SKM-1 (cell line): ENCODE measurements around the gene HDAC4.

ENCODE experiments used
- DNase-seq: peaks from one replicate; lab custom pipeline; 2025; ENCODE audit not compliant: unreplicated experiment; lab: John Stamatoyannopoulos, UW

The HDAC4 gene

DNA sequence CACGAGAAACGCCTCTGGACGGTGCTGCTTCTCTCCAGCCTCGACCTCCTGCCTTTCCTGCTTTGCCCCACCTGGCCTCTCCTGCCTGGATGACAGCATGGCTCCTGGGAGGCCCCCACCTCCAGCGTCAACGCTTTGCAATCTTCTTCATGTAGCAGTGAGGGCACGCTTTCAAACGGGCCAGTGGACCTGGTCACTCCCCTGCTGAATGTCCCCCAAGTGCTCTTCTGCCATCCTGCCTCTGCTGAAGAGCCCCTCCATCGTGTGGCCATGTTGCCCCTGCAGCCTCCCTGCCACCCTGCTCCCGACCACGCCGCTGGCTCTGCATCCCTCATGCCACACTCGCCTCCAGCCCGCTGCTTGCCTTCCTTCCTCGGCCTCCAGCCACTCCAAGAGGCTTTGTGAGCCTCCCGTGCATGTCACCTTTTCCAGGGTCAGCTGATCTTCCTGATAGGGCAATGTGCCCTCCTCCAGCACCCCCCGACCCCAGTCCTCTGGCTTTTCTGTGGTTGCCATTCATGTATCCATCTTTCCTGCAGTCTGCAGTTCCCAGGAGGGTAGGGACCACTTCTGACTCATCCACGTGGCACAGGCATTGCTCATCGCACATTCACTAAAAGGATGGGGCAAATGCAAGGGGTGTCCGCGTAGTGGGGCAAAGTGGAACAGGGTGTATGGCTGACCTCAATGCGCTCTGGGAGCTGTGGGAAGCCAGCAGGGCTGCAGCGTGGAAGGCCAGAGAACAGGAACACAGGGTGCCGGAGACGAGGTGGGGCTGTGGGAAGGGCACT lies 284.2 kb downstream of the HDAC4 start:
- DNase-seq = no peak

DNA sequence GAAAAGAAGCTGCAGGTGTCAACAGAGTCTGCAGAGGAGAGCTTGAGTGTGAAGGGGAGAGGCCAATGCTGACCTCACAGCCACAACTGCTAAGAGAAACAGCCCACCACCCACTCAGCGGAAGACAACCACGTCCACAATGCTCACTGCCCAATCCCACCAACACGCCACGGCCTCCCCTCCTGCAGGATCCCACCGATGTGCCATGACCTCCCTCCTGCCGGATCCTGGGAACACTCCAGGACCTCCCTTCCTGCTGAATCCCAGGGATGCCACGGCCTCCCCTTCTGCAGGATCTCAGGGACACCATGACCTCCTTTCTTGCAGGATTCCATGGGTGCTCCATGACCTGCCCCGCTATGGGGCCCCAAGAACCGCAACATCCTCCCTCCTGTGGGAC lies 285.2 kb downstream of the HDAC4 start:
- DNase-seq = no peak

- no peak for DNase-seq
These were observed 286.1 kb downstream of the HDAC4 start for GRCh38 chr2:239114616-239115265.

DNA sequence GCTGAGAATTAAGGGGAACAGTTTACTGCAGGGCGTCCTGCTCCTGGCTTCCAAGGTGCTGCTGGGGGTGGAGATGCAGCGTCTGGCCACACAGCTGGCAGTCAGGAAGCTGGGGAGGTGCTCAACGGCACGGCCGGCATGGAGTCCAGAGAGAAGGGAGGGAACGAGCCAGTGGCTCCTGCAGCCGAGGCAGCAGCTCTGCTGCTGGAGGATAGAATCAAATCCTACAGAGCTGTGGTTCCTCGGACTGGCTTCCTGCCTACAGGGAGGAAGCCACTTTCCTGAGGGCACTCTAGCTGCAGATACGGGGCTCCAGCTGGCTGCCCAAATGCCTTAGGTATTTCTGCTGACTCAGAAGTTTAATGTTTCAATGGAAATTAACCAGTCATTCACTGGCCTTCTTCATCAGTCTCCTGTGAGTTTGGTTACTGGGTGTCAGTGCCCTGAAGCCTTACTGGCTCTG lies 286.7 kb downstream of the HDAC4 start:
- no peak for DNase-seq

DNA sequence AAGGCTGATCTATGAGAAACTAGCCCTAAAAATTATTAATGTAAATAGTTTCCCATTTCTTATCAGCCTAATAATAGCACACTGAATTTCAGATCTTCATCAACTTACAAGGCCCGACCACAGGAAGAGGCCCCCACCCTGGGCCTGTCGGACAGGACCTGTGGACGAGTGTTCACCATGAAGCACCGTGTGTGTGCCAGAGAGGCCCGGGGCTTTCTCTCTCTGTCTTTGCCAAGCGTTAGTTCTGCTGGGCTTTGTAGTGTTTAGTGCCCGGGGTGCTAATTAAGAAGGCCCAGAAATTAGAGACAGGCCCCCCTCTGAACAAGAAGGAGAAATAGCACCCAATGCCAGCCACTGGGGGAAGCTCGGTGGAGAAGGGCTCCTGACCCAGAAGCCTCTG lies 287.2 kb downstream of the HDAC4 start:
- no peak for DNase-seq

- no peak for DNase-seq
These were observed 287.6 kb downstream of the HDAC4 start for GRCh38 chr2:239113171-239113570.

GRCh38 chr2:239112127-239112774 lies 288.6 kb downstream of the HDAC4 start:
- DNase-seq = no peak

DNA sequence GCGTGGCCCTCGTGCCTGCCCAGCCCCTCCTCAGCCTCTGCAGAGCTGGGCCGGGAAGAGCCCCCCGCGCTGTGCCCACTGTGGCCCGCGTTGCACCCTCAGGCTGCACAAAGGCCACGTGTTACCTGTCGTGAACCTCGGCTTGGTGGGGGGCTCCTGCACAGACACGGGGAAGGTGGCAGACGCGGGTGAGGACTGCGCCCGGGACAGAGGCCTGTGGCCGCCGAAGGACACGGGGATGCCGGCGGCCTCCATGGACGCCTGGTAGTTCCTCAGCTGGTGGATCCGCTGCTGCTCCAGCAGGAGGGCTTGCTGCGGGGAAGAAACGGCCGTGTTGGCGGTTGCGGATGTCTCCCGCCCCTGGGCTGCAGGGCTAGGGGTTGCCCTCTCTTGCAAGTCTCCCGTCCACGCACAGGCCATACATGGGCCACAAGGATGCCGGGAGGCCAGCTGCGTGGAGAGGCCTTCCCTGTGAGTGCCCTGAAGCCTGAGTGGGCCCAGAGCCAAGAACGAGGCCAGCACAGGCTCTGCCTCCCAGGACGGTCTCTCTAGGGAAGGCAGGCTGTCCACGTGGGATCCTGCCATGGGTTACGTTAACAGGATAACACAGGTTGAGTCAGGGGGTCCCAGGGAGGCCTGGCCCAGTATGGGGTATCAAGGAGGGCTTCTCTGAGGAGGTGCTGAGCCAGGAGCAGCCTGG lies 289.3 kb downstream of the HDAC4 start:
- no peak for DNase-seq

DNA sequence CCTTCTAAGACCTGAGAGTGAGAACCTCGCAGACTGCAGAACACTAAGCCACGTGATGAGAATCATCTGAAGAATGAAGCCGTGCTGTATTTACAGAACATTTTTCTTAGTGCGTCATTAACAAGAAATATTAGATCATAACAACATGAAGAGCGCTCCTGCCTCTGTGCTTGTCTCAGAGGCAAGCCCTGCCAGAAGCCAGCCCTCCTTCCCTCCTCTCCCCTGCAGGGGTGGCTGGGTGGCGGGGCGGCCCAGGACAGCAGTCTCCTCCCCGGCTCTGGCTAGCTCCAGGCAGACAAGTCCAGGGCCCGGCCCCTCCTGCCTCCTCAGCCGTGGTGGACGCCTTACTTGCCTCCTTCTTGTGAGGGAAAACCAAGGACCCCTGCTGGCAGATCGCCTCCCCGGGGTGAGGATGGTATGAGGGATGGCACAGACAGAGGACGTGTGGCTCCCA lies 290.2 kb downstream of the HDAC4 start:
- DNase-seq = no peak

- no peak for DNase-seq
These were observed 290.8 kb downstream of the HDAC4 start for GRCh38 chr2:239109928-239110545.

- no peak for DNase-seq
These were observed 291.5 kb downstream of the HDAC4 start for GRCh38 chr2:239109041-239109927.

DNA sequence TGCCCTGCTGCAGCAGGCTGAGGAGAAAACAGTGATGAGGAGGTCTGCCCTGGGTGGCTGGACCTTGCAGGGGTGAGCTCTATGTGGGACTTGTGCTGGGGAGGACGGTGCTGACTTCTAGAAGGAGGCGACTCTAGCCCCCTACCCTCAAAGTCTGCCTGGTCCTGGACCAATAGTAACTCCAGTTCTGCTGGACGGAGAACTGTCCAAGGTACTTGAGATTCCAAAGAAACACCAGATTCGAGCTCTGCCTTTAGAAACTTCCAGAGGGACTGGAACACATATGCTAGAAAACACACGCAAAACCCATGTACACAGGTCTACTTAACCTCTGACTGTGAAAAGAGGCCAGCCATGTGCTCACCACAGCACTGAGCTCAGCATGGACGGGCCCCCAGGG lies 292.4 kb downstream of the HDAC4 start:
- DNase-seq = no peak

DNA sequence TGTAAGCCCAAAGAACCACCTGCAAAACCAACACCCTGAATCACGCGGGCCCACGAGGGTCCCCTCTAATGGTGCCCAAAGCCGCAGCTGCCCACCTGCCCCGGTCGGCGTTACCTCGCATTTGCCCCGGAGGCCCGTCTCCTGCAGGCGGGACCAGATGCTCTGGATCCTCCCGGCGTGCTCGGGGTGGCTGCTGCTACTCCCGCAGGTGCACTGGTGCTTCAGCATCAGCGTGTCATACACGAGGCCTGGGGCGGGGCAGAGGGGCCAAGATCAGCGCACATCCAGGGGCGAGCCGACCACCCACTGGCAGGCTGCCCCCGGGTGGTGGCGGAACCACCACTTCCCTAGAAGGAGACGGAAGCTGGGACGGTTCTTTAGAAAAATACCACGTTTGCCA lies 292.9 kb downstream of the HDAC4 start:
- DNase-seq = no peak

DNA sequence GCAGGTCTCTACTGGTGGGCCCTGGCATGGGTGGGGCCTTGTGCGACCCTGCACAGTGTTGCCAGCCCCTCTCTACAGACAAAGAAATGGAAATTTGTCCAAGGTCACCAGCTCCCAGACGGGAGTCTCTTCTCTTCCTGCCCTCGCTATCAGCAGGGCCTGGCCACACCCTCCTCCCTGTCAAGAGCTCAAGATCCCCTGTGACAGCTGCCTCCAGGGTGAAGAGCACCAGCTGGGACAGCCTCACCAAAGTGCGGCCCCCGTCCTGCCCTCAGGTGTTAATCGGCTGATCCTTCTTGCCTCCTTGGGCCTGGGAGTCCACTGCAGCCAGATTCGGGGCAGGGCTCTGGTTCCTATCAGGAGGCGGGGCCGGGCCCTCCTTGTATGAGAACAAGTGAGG lies 293.9 kb downstream of the HDAC4 start:
- no peak for DNase-seq

GRCh38 chr2:239106314-239106908 lies 294.4 kb downstream of the HDAC4 start:
- no peak for DNase-seq

GRCh38 chr2:239105234-239105633 lies 295.6 kb downstream of the HDAC4 start:
- DNase-seq = no peak

- no peak for DNase-seq
These were observed 296.0 kb downstream of the HDAC4 start for GRCh38 chr2:239104800-239105199.

- no peak for DNase-seq
These were observed 297.4 kb downstream of the HDAC4 start for GRCh38 chr2:239103125-239104098.
